Measurements from ENCODE around the gene ITGB6. TPM values are rescaled to one million over a fixed set of nuclear protein-coding genes. Genes with fewer than 3 reads are reported as not detected.

Gene ITGB6
- total and polyA plus RNA-seq, 2 of the 8 experiments (the other 6 are each of a cell fraction or from before 2014, with no cell fraction given), result not detected

GRCh38 chr2:160097326-160097725 is 102.7 kb downstream of the ITGB6 start:
- CTCF ChIA-PET (ENCODE audit: partially characterized antibody), result interaction anchor here (0.6 to 4.0 kb wide), 3 partner anchors 9 to 898 kb away, joined by 3 to 24 read pairs (median 3); no protein-coding TSS in a partner anchor
- DNase-seq (ENCODE audit: low read depth in 1 of 2, low spot score in 2 of 2) (no peak), FAIRE-seq (no peak)
- no peaks in the 10 kb centered on the region for H3K27me3 ChIP-seq (replicated peaks in 1 of 4; ENCODE audit: control insufficient read depth in 3 of 4, extremely low read depth in 1 of 4, insufficient read depth in 3 of 4, low read length in 3 of 4)
- no peaks in the 10 kb centered on the region for H3K4me1 ChIP-seq (replicated peaks in 1 of 4; ENCODE audit: control insufficient read depth in 3 of 4, insufficient read depth in 4 of 4, low read length in 3 of 4)
- H3K36me3 ChIP-seq (ENCODE audit: control insufficient read depth in 2 of 4, insufficient read depth in 4 of 4, low read length in 3 of 4), result no peaks in the 10 kb centered on the region
- H3K4me3 ChIP-seq (ENCODE audit: extremely low read depth in 1 of 4, insufficient read depth in 2 of 4, low read depth in 3 of 4, low read length in 4 of 4), result no peak overlapping the region
- no peak overlapping the region for H3K23ac ChIP-seq (ENCODE audit: insufficient read length)
- POLR2A ChIA-PET (ENCODE audit: partially characterized antibody), result no interaction called here
- no peak overlapping the region for H2BK12ac ChIP-seq (ENCODE audit: low read depth, low read length)
- H3K4me2 ChIP-seq (ENCODE audit: insufficient read depth in 1 of 2, low read depth in 2 of 2, low read length in 2 of 2), result no peak overlapping the region
- TF ChIP-seq POU5F1 (IDR thresholded peaks at IDR 0.05; ENCODE audit: low read depth, low read length), result no peak
- TF ChIP-seq ZNF274 (IDR thresholded peaks at IDR 0.05; ENCODE audit: borderline replicate concordance, extremely low read depth, low read length), result no peak
- TF ChIP-seq NRF1 (IDR thresholded peaks at IDR 0.05; ENCODE audit: low read depth, low read length), result no peak
- TF ChIP-seq PHF8 (conservative IDR thresholded peaks at IDR 0.05; ENCODE audit: low read depth, low read length), result no peak
- no peak overlapping the region for H2BK20ac ChIP-seq (ENCODE audit: low read length)
- no peak overlapping the region for H2BK120ac ChIP-seq (replicated peaks; ENCODE audit: low read depth, low read length)
- no peaks in the 10 kb centered on the region for H3K79me2 ChIP-seq (ENCODE audit: control insufficient read depth in 1 of 2, insufficient read depth in 2 of 2, low read length in 2 of 2)
- H4K8ac ChIP-seq (ENCODE audit: extremely low read depth, insufficient read depth, low read length), result no peak overlapping the region
- H2AFZ ChIP-seq (ENCODE audit: low read length), result no peak overlapping the region
- H2BK5ac ChIP-seq (ENCODE audit: low read depth, low read length), result no peak overlapping the region
- no peak overlapping the region for H4K91ac ChIP-seq (replicated peaks; ENCODE audit: insufficient read length, low read length)
- WGBS, 2 experiments (ENCODE audit: extremely low coverage in 1 of 2, insufficient coverage in 1 of 2, insufficient read length in 1 of 2, insufficient replicate concordance in 2 of 2, low coverage in 1 of 2, low lambda C conversion rate in 2 of 2, missing lambda C conversion rate in 1 of 2), result 100% methylated on average over 1 of the region's 1 CpG; no CpG with 5 or more reads in 1 of the 2 experiments
- peaks cover 12 to 17% of the 10 kb centered on the region in 2 experiments for H3K9me3 ChIP-seq (ENCODE audit: insufficient read depth in 2 of 2, low read depth in 1 of 2, low read length in 1 of 2)
- no peak overlapping the region for H2AK5ac ChIP-seq (ENCODE audit: low read depth, low read length)
- H4K5ac ChIP-seq (ENCODE audit: insufficient read length, low read depth, low read length), result no peak overlapping the region
- no peak overlapping the region for H3K14ac ChIP-seq (ENCODE audit: insufficient read length)
- H3K9ac ChIP-seq (replicated peaks in 1 of 4; ENCODE audit: extremely low read depth in 1 of 4, low read depth in 3 of 4, low read length in 3 of 4), result no peak overlapping the region
- H2BK15ac ChIP-seq (ENCODE audit: low read length), result no peak overlapping the region
- H3K23me2 ChIP-seq (ENCODE audit: low read depth, low read length), result no peaks in the 10 kb centered on the region
- no peak overlapping the region for H3K18ac ChIP-seq (ENCODE audit: extremely low read depth, low read length)
- H4K20me1 ChIP-seq (replicated peaks in 1 of 2; ENCODE audit: control insufficient read depth in 1 of 2, insufficient read depth in 2 of 2, low read length in 2 of 2), result no peaks in the 10 kb centered on the region
- no peak overlapping the region for H3K4ac ChIP-seq (replicated peaks; ENCODE audit: insufficient read length, low read depth, low read length)
- H3K56ac ChIP-seq (replicated peaks; ENCODE audit: insufficient read length, low read depth, low read length), result no peak overlapping the region
- H3K79me1 ChIP-seq (ENCODE audit: low read depth, low read length), result no peaks in the 10 kb centered on the region
- no peak overlapping the region for H3K27ac ChIP-seq (ENCODE audit: low read depth, low read length)

All from H1 (cell line).